GM19328 (cell line): ENCODE results near the gene TGFBRAP1.
A peak's percentile ranks its signal among the peaks of the same experiment; 100 is the strongest.

Experiments
- ATAC-seq: cut with Tn5 transposase; IDR thresholded peaks from one replicate; pipeline ENCODE4 v1.9.1; 2021; ENCODE audit warnings: mild to moderate bottlenecking, moderate library complexity; ENCODE audit not compliant: unreplicated experiment

The TGFBRAP1 gene

GRCh38 chr2:105244451-105244850 is 85.1 kb downstream of the TGFBRAP1 start:
- no peak for ATAC-seq

GRCh38 chr2:105243961-105244360 is 85.6 kb downstream of the TGFBRAP1 start:
- no peak for ATAC-seq

- ATAC-seq = no peak
Measured at GRCh38 chr2:105242286-105242993, 87.1 kb downstream of the TGFBRAP1 start.

- ATAC-seq = no peak
Measured at GRCh38 chr2:105241443-105241842, 88.1 kb downstream of the TGFBRAP1 start, which contains the start of gene GPR45. GPR45 (plus strand) TSS chr2:105241743; CDS start chr2:105241859, 116 bp downstream.

GRCh38 chr2:105239924-105240323 is 89.6 kb downstream of the TGFBRAP1 start:
- no peak for ATAC-seq

- no peak for ATAC-seq
Measured at GRCh38 chr2:105238664-105239240, 90.8 kb downstream of the TGFBRAP1 start.

GRCh38 chr2:105237045-105237765 is 92.3 kb downstream of the TGFBRAP1 start:
- no peak for ATAC-seq

- no peak for ATAC-seq
Measured at GRCh38 chr2:105236060-105236424, 93.5 kb downstream of the TGFBRAP1 start.

- peak; percentile 57 for ATAC-seq
Measured at GRCh38 chr2:105235388-105236059, 94.0 kb downstream of the TGFBRAP1 start.

- no peak for ATAC-seq
Measured at GRCh38 chr2:105231232-105231619, 98.3 kb downstream of the TGFBRAP1 start.

GRCh38 chr2:105224444-105224843 is 105.1 kb downstream of the TGFBRAP1 start:
- no peak for ATAC-seq

- ATAC-seq = no peak
Measured at GRCh38 chr2:105220604-105221003, 108.9 kb downstream of the TGFBRAP1 start.

GRCh38 chr2:105215586-105216192 is 113.8 kb downstream of the TGFBRAP1 start:
- ATAC-seq = no peak
